SH-SY5Y (cell line): ENCODE results near the gene SLC12A7.

Source experiments
- GATA2 ChIP-seq: IDR thresholded peaks from 2 replicates; pipeline ENCODE4 v1.6.1; 2011; ENCODE audit warnings: mild to moderate bottlenecking, low read depth, low read length
- GATA3 ChIP-seq: IDR thresholded peaks from 2 replicates; pipeline ENCODE4 v1.6.1; 2011; ENCODE audit warnings: low read depth, mild to moderate bottlenecking, low read length, moderate library complexity

GRCh38 chr5:1133108-1133507 is 21.2 kb upstream of the SLC12A7 start:
- TF ChIP-seq GATA2 (no peak), GATA3 (no peak)
